Osteocyte (in vitro differentiated cells): Measurements from ENCODE around the gene TADA1. TPM values are rescaled to one million over a fixed set of nuclear protein-coding genes. Genes with fewer than 3 reads are reported as not detected.

ENCODE experiments used
- DNase-seq: peaks from one replicate; pipeline ENCODE4 v3.0.0; 2021; ENCODE audit warnings: mixed read lengths; ENCODE audit not compliant: unreplicated experiment; ENCODE audit errors: extremely low spot score
- H3K27ac Mint-ChIP-seq: one replicate; pipeline ENCODE4 v1.8.0; 2021; ENCODE audit warnings: mild to moderate bottlenecking, mixed read lengths; ENCODE audit not compliant: unreplicated experiment
- H3K27me3 Mint-ChIP-seq: one replicate; pipeline ENCODE4 v1.8.0; 2021; ENCODE audit warnings: mixed read lengths; ENCODE audit not compliant: unreplicated experiment
- H3K36me3 Mint-ChIP-seq: one replicate; pipeline ENCODE4 v1.8.0; 2021; ENCODE audit warnings: mixed read lengths; ENCODE audit not compliant: unreplicated experiment
- H3K4me1 Mint-ChIP-seq: one replicate; pipeline ENCODE4 v1.8.0; 2021; ENCODE audit warnings: mixed read lengths; ENCODE audit not compliant: unreplicated experiment
- H3K4me3 Mint-ChIP-seq: one replicate; pipeline ENCODE4 v1.8.0; 2021; ENCODE audit warnings: mild to moderate bottlenecking, moderate library complexity, mixed read lengths; ENCODE audit not compliant: unreplicated experiment
- H3K9me3 Mint-ChIP-seq: one replicate; pipeline ENCODE4 v1.8.0; 2021; ENCODE audit warnings: mixed read lengths; ENCODE audit not compliant: unreplicated experiment
- CTCF ChIP-seq: fragments of 200-600 bp; sonication (generic); IDR thresholded peaks from 2 replicates; pipeline ENCODE4 v1.5.0; 2021; ENCODE audit warnings: antibody characterized with exemption, mild to moderate bottlenecking, moderate library complexity
- total RNA-seq: library from RNA; stranded (reverse); gene quantifications from 2 replicates; pipeline ENCODE4 v1.2.1, GENCODE V29; 2021

TADA1 gene
- total RNA-seq, 1 donor from 2014 or later = 9.8 TPM

GRCh38 chr1:166868639-166869038, 7.4 kb downstream of the TADA1 start:
- no peak for TF ChIP-seq CTCF
- peaks cover 31% of the 10 kb centered on the region for H3K4me1 Mint-ChIP-seq
- peak overlapping the region; percentile 36 for H3K27ac Mint-ChIP-seq
- H3K4me3 Mint-ChIP-seq = no peak overlapping the region
- DNase-seq = no peak
- H3K9me3 Mint-ChIP-seq = no peaks in the 10 kb centered on the region
- peaks cover 18% of the 10 kb centered on the region for H3K36me3 Mint-ChIP-seq
- no peaks in the 10 kb centered on the region for H3K27me3 Mint-ChIP-seq

- H3K4me3 Mint-ChIP-seq = no peak overlapping the region
- no peak overlapping the region for H3K27ac Mint-ChIP-seq
- TF ChIP-seq CTCF = no peak
- DNase-seq = no peak
- H3K27me3 Mint-ChIP-seq = no peaks in the 10 kb centered on the region
- no peaks in the 10 kb centered on the region for H3K9me3 Mint-ChIP-seq
- peaks cover 18% of the 10 kb centered on the region for H3K4me1 Mint-ChIP-seq
- peaks cover 36% of the 10 kb centered on the region for H3K36me3 Mint-ChIP-seq
Observed at GRCh38 chr1:166865926-166866325, 10.1 kb downstream of the TADA1 start.

- no peak for DNase-seq
- no peak for TF ChIP-seq CTCF
- no peaks in the 10 kb centered on the region for H3K9me3 Mint-ChIP-seq
- H3K36me3 Mint-ChIP-seq = peaks cover 45% of the 10 kb centered on the region
- no peak overlapping the region for H3K27ac Mint-ChIP-seq
- no peaks in the 10 kb centered on the region for H3K4me1 Mint-ChIP-seq
- H3K4me3 Mint-ChIP-seq = no peak overlapping the region
- no peaks in the 10 kb centered on the region for H3K27me3 Mint-ChIP-seq
Observed at GRCh38 chr1:166859597-166859996, 16.5 kb downstream of the TADA1 start.

GRCh38 chr1:166858726-166859419, 17.2 kb downstream of the TADA1 start:
- no peaks in the 10 kb centered on the region for H3K4me1 Mint-ChIP-seq
- no peak overlapping the region for H3K4me3 Mint-ChIP-seq
- no peaks in the 10 kb centered on the region for H3K9me3 Mint-ChIP-seq
- H3K36me3 Mint-ChIP-seq = peaks cover 44% of the 10 kb centered on the region
- H3K27ac Mint-ChIP-seq = no peak overlapping the region
- TF ChIP-seq CTCF = no peak
- H3K27me3 Mint-ChIP-seq = no peaks in the 10 kb centered on the region
- DNase-seq = no peak

GRCh38 chr1:166857995-166858394, 18.1 kb downstream of the TADA1 start:
- Mint-ChIP-seq H3K9me3 (no peaks in the 10 kb centered on the region), H3K27ac (no peak overlapping the region), H3K4me1 (no peaks in the 10 kb centered on the region), H3K36me3 (peaks cover 42% of the 10 kb centered on the region), H3K27me3 (no peaks in the 10 kb centered on the region), H3K4me3 (no peak overlapping the region)
- TF ChIP-seq CTCF = no peak
- no peak for DNase-seq
